HG03060 (cell line): Measurements from ENCODE around the gene LIPC.
"Not testable (repeated sequence)": the region's sequence is repeated elsewhere in the genome, so short reads cannot be mapped to it uniquely, and the experiment has no call there.

Experiments used
- ATAC-seq: cut with Tn5 transposase; IDR thresholded peaks from one replicate; pipeline ENCODE4 v1.9.1; 2021; ENCODE audit warnings: low read depth, moderate number of reproducible peaks; ENCODE audit not compliant: unreplicated experiment

LIPC gene

GRCh38 chr15:58598829-58599210, 167.0 kb downstream of the LIPC start:
- no peak for ATAC-seq

DNA sequence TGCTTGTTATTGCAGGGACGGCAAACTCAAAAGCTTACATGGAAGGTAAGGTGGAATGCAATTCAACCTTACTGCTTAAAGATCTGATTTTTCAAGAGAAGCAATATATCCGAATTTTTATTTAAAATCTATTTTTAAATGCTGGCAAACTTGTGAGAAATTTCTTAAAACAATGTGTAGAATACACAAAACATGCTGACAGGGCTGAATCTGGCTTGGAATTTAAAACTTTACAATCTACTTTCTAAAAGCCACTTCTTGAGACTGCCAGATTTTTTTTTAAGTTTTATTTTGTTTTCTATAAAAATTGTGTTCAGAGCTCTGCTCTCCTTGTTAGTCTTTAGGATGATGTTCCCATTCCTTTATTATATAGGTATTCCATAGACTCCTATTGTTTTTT, 171.0 kb downstream of the LIPC start:
- no peak for ATAC-seq

DNA sequence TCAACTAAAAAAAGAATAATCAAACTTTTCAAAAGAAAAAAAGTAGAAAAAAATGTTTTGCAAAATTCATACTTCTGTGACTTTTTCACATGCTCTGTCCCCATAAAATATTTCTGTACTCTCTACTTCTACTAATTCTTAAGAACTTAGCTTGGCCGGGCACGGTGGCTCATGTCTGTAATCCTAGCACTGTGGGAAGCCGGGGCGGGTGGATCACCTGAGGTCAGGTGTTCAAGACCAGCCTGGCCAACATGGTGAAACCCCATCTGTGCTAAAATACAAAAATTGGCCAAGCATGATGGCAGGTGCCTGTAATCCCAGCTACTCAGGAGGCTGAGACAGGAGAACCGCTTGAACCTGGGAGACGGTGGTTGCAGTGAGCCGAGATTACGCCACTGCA, 172.1 kb downstream of the LIPC start:
- not testable (repeated sequence) for ATAC-seq

DNA sequence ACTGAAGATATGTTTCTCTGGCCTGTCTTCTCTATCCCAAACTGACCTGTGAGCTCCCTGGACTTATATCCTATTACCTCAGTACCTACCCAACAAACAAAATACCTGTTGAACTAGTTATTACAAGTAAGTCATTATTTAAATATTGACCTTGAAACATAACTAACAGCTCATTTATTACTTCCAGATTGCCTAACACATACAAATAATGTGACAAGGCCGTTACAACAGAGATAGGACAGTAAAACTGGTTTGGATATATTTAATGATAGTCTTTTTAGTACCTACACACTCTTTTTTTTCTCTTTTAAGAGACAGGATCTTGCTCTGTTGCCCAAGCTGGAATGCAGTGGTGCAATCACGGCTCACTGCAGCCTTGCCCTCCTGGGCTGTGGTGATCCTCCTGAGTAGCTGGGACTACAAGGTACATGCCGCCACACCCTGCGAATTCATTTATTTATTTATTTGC, 172.7 kb downstream of the LIPC start:
- ATAC-seq: no peak

DNA sequence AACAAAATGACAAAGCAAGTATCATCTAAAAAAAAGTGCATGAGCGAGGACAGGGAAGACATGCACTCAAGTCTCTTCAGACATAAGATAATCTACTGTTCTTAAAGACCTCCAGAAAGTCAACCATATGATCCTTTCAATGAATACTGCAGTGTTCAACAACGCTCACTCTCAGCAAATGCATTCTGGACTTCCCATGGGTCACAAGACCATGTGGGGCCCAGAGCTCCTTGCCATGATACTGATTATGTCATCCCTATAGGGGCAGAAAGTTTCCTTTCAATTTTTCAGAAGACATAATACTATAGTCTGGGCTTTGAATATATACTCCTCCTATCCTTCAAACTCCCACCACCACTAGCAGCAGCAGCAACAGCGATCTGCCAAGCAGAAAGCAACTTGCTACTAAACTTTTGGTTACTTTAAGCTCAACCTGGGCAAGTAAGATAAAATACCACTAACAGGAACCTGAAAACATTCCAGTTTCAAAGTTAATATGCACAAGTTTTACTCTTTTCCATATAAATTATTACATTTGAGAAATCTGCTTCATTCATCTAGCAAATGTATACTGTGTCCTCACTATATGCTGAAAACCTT, 174.2 kb downstream of the LIPC start:
- no peak for ATAC-seq

DNA sequence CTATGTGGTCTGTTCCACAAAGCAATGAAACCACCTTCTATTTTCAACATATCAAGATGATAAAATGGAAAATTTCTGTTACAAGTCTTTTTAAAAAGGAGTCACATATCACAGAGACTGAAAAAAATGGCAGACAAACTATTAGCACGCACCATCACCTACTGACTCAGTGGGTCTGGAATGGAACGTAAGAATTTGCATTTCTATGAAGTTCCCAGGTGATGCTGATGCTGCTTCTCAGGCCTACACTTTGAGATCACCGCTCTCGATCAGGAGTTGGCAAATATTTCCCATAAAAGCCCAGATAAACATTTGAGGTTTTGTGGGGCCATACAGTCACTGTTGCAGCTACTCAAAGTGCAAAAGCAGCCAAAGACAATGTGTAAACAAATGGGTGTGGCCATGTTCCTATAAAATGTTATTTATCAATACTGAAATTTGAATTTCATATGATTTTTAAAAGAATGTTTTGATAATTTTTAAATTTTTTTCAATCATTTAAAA, 174.8 kb downstream of the LIPC start:
- no peak for ATAC-seq

DNA sequence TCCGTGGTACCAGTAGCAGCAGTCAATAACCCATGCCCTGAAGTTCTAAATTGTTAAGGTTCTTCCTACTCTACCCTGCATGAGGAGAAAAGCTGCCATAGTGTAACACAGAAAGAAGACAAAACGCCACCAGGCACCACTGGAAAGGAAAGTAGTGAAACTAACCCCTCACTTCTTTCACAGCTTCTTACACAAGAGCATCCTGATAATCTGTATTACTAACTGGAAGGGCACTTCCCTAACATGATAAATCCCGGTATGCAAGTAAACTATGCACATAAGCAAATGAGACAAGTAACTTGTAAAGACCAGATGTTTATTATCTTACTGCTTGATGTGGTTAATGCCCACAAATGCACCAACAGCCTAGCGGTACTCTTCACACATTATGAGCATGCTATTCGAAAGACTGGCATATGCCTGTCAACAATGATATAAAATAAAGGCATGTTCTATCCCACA, 176.4 kb downstream of the LIPC start:
- ATAC-seq: no peak

GRCh38 chr15:58608711-58609110, 176.9 kb downstream of the LIPC start:
- no peak for ATAC-seq

GRCh38 chr15:58611731-58612676, 180.2 kb downstream of the LIPC start:
- ATAC-seq: no peak

DNA sequence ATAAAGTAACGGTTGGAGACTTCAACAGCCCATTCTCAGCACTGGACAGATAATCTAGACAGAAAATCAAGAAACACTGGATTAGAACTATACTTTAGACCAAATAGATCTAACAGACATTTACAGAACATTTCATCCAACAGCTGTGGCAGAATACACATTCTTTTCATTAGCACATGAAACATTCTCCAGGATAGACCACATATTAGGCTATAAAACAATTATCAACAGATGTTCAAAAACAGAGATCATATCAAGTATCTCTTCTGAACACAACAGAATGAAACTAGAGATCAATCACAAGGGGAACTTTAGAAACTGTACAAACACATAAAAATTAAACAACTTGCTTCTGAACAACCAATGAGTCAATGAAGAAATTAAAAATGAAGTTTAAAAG, 184.4 kb downstream of the LIPC start:
- no peak for ATAC-seq
